ENCODE data around the gene INTS6L.
A peak's percentile ranks its signal among the peaks of the same experiment; 100 is the strongest.
"Not testable (repeated sequence)": the region's sequence is repeated elsewhere in the genome, so short reads cannot be mapped to it uniquely, and the experiment has no call there.

The INTS6L gene

DNA sequence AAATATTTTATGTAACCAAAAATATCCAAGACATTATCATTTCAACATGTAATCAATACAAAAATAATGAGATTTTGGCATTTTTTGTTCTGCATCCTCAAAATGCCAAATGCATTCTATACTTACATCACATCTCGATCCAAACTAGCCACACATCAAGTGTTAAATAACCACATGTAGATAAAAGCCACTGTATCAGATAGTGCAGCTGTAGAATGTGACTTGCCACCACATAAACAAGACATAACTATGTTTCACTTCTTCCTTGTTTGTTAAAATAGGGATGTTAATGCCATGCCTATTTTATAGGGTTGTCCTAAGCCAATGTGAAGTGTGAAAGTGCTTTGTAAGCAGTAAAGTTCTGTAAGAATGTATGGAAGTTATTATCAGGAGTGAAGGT is 20.9 kb downstream of the INTS6L start:
- Mint-ChIP-seq H3K27me3 (ENCODE audit: low read depth) (no peaks in the 10 kb centered on the region), H3K27ac (no peak overlapping the region), H3K9me3 (no peaks in the 10 kb centered on the region), H3K36me3 (ENCODE audit: low read depth) (peaks cover 3% of the 10 kb centered on the region), H3K4me3 (no peak overlapping the region), H3K4me1 (ENCODE audit: low read depth) (peaks cover 40% of the 10 kb centered on the region)

DNA sequence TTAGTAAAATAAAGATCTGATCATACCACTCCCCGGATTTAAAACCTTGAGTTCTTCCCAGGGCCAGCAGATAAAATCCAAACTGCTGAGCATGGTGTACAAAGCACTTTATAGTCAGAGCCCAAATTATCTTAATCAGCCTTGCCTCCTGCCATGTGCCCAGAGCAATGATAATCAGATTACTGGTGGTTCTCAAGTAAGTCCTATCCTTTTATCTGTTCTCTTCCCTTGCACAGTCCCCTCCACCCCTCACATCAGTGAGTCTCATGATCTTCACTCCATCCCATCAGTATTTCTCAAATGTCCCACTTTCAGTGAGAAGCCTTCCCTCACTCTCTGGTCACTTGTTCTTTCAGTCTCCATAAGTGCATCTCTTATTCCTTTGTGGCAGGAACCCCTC is 22.7 kb downstream of the INTS6L start:
- Mint-ChIP-seq H3K4me1 (ENCODE audit: low read depth) (peaks cover 29% of the 10 kb centered on the region), H3K27ac (no peak overlapping the region), H3K9me3 (no peaks in the 10 kb centered on the region)

DNA sequence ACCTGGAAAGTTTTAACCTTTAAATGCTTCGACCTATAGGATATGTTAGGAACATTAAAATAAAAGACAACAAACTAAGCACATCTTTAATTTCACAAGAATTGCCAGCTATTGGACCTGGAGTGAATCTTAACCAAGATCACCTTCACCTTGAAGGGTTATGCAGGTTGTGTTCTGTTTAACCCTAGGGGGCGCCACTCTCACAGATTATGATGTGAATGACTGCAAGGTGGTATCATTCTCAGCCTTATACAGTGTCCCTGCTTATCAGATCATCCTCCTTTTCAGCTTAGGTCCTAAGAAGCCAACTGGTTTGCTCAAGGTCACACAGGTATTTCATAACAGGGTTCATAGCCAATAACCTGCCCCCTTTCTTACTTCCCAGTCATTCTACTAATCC is 23.5 kb downstream of the INTS6L start:
- Mint-ChIP-seq H3K36me3 (ENCODE audit: low read depth) (no peaks in the 10 kb centered on the region), H3K27me3 (ENCODE audit: low read depth) (no peaks in the 10 kb centered on the region), H3K4me3 (no peak overlapping the region), H3K9me3 (no peaks in the 10 kb centered on the region), H3K27ac (no peak overlapping the region), H3K4me1 (ENCODE audit: low read depth) (peaks cover 24% of the 10 kb centered on the region)

More for the DNA sequence above, 22.7 kb downstream of the INTS6L start:
- H3K27me3 Mint-ChIP-seq (ENCODE audit: low read depth) = no peaks in the 10 kb centered on the region
- H3K4me3 Mint-ChIP-seq = no peak overlapping the region
- H3K36me3 Mint-ChIP-seq (ENCODE audit: low read depth) = peaks cover 1% of the 10 kb centered on the region

DNA sequence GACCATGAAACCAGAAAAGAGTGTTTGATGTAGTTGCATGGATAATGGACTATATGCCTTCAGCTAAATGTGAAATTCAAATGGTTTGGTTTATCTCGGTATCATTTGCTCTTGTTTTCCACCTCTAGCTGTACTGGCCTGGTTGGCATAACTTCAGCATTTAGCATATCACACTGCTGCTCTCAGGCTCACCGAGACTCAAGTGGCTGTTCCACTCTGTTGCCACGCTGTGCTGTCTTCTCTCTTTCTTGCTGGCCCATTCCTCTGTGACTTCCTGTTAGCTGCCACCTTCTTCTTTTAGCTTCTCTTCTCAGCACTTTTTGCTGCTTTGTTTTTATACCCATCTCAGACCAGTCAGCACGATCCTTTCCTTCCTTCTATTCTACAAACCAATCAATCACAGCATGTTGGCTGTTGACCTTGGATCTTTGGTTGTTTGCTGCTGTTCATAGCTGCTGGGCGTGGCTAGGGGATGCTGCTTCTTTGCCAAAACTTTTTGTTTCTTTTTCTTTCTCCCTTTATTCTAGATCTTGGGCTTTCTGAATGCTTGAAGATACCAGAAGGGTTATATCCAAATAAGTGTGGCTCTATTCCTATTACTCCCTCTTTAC is 24.0 kb downstream of the INTS6L start:
- Mint-ChIP-seq H3K4me1 (ENCODE audit: low read depth) (peaks cover 22% of the 10 kb centered on the region), H3K27ac (peak overlapping the region; percentile 50), H3K9me3 (no peaks in the 10 kb centered on the region), H3K27me3 (ENCODE audit: low read depth) (no peaks in the 10 kb centered on the region), H3K4me3 (peak overlapping the region; percentile 2), H3K36me3 (ENCODE audit: low read depth) (no peaks in the 10 kb centered on the region)

DNA sequence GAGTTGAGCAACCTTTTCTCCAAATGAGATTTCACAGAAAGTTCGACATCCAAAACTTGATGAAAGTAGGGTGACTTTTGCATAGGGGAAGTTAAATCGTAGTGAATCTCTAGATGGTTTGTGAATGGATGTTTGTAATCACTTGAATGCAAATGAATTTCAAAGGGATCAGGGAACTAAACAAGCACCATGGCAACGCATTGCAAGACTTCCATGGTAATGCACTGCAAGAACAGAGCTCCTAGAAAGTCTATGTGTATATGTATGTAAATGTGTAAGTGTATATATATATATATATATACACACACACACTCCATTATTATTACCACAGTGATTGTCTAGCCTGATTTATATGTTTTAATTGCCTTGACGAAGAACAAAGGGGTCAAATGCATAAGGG is 27.3 kb downstream of the INTS6L start:
- peaks cover 18% of the 10 kb centered on the region for H3K4me1 Mint-ChIP-seq (ENCODE audit: low read depth)
- H3K36me3 Mint-ChIP-seq (ENCODE audit: low read depth) = peaks cover 15% of the 10 kb centered on the region
- H3K27me3 Mint-ChIP-seq (ENCODE audit: low read depth) = no peaks in the 10 kb centered on the region
- no peak overlapping the region for H3K27ac Mint-ChIP-seq
- H3K4me3 Mint-ChIP-seq = no peak overlapping the region
- no peaks in the 10 kb centered on the region for H3K9me3 Mint-ChIP-seq

DNA sequence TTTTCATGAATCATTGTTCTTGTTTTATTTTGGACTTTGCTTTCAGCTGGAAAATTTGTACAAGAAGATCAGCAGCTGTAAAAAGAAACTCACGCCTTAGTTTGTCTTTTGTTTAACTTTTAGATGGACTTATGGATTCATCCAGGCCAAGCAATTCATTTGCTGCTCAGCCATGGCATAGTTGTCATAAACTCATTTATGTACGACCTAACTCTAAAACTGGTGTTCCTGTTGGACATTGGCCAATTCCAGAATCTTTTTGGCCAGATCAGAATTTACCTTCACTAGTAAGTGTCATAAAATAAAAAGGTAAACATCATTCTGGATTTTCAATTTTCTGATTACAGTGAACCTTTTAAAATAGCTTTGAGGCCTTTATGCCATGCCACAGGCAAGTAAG is 29.1 kb downstream of the INTS6L start:
- peaks cover 3% of the 10 kb centered on the region for H3K4me1 Mint-ChIP-seq (ENCODE audit: low read depth)
- no peak overlapping the region for H3K4me3 Mint-ChIP-seq
- H3K9me3 Mint-ChIP-seq = no peaks in the 10 kb centered on the region
- no peak overlapping the region for H3K27ac Mint-ChIP-seq
- H3K27me3 Mint-ChIP-seq (ENCODE audit: low read depth) = no peaks in the 10 kb centered on the region
- H3K36me3 Mint-ChIP-seq (ENCODE audit: low read depth) = peaks cover 20% of the 10 kb centered on the region

DNA sequence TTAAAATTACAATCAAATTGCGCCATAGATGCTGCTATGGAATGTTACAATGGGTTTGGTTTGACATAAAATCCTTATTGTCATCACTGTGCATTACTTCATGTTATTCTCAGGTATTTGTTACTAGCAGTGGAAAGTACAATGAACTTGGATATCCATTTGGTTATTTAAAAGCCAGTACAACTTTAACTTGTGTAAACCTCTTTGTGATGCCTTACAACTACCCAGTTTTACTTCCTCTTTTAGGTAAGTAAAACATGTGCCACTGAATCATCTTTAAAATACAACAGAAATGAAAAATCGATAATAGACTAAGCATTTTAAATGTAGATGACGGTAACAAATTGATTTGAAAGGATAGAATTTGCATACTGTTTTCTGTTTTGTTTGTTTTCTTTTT is 35.6 kb downstream of the INTS6L start:
- Mint-ChIP-seq H3K27ac (no peak overlapping the region), H3K9me3 (no peaks in the 10 kb centered on the region), H3K4me1 (ENCODE audit: low read depth) (no peaks in the 10 kb centered on the region), H3K4me3 (no peak overlapping the region), H3K27me3 (ENCODE audit: low read depth) (no peaks in the 10 kb centered on the region), H3K36me3 (ENCODE audit: low read depth) (peaks cover 28% of the 10 kb centered on the region)

DNA sequence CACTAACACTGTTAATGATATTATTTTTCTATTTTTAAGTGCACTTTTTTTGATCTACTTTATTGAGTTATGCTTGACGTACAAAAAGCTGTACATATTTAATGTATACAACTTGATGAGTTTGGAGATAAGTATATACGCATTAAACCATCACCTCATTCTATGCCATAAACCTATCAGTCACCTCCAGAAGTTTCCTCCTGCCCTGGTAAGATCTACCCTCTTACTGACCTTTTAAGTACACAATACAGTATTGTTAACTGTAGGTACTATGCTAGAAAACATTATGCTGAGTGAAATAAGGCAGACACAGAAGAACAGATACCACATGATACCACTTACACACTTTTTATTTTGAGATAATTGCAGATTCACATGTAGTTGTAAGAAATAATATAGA is 36.9 kb downstream of the INTS6L start:
- Mint-ChIP-seq H3K36me3 (ENCODE audit: low read depth) (peaks cover 20% of the 10 kb centered on the region), H3K27ac (no peak overlapping the region), H3K9me3 (peaks cover under 1% of the 10 kb centered on the region), H3K4me1 (ENCODE audit: low read depth) (no peaks in the 10 kb centered on the region), H3K4me3 (no peak overlapping the region), H3K27me3 (ENCODE audit: low read depth) (no peaks in the 10 kb centered on the region)

DNA sequence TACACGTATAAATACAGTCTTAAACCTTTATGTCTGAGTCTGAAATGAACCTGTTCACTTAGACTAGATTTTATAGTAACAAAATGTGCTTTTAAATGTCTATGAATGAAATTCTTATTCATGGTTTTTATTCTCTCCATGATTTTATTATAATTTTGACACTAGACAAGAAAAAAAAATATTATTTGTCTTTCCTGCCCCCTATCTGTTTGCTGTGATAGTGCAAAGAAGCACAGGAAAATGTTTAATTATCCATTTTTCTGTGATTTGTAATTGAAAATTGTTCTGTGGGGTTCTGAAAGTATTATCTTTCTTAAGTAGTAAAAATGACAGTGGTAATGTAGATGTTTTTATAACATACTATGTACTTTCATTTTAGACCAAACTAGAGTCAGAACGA is 52.0 kb downstream of the INTS6L start:
- H3K4me1 Mint-ChIP-seq (ENCODE audit: low read depth) = no peaks in the 10 kb centered on the region
- H3K36me3 Mint-ChIP-seq (ENCODE audit: low read depth) = peaks cover 24% of the 10 kb centered on the region
- H3K27me3 Mint-ChIP-seq (ENCODE audit: low read depth) = no peaks in the 10 kb centered on the region
- H3K9me3 Mint-ChIP-seq = no peaks in the 10 kb centered on the region
- H3K27ac Mint-ChIP-seq = no peak overlapping the region
- no peak overlapping the region for H3K4me3 Mint-ChIP-seq

DNA sequence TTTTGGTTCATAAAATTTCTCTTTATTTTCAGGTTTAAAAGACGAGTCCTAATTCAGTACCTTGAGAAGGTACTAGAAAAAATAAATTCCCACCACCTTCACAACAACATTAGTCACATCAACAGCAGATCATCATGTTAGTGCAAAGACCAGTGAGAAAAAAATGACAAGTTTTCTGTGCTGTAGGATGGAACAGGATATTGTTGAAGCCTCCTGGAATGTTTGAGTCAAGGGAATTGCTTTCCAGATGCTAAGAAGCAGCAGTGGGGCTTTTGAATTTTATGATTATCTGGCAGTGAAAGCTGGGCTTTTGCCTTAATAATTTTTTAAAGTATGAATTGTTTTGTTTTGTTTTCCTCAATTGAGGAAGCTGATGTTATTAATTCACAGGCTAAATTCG is 61.0 kb downstream of the INTS6L start:
- Mint-ChIP-seq H3K27me3 (ENCODE audit: low read depth) (no peaks in the 10 kb centered on the region), H3K4me3 (no peak overlapping the region), H3K36me3 (ENCODE audit: low read depth) (peaks cover 26% of the 10 kb centered on the region), H3K27ac (no peak overlapping the region), H3K9me3 (no peaks in the 10 kb centered on the region), H3K4me1 (ENCODE audit: low read depth) (peaks cover 3% of the 10 kb centered on the region)

DNA sequence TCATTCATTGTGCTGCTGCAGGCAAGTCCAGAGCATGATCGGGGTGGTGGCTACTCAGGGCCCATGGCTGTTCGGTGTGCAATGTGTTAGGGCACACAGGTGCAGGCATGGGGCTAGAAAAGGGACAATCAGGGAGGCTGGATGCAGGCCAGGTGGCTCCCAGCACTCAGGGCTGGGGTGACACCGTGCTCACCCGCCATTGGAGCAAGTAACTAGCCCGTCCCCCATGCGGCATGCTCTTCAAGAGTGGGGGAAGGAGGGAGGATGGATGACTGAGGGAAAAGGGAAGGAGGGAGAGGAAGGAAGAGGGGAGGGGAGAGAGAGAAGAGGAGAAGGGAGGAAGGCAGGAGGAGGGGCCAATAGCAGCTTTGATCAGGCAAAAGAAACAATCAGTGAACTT is 64.7 kb downstream of the INTS6L start:
- Mint-ChIP-seq H3K9me3 (no peaks in the 10 kb centered on the region), H3K4me1 (ENCODE audit: low read depth) (peaks cover 3% of the 10 kb centered on the region), H3K4me3 (no peak overlapping the region), H3K27ac (no peak overlapping the region), H3K27me3 (ENCODE audit: low read depth) (peaks cover 3% of the 10 kb centered on the region), H3K36me3 (ENCODE audit: low read depth) (peaks cover 8% of the 10 kb centered on the region)

DNA sequence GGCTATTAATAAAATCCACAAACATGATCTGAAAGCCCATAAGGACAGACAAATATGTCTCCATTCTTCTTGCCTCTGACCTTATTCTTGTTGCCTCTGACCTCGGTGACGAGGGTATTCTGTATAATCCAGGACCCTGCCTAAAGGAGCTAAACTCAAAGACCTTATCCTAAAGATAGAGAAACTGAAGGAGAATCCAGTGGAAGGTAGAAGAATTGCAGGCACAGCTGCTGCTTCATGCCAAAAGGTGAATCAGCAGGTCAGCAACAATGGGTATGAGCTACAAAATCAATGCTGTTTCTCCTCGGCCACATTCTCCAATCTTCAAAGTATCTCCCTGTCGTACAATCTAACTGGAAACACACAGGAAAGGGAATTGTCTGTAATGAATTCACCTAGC is 71.4 kb downstream of the INTS6L start:
- no peaks in the 10 kb centered on the region for H3K9me3 Mint-ChIP-seq

DNA sequence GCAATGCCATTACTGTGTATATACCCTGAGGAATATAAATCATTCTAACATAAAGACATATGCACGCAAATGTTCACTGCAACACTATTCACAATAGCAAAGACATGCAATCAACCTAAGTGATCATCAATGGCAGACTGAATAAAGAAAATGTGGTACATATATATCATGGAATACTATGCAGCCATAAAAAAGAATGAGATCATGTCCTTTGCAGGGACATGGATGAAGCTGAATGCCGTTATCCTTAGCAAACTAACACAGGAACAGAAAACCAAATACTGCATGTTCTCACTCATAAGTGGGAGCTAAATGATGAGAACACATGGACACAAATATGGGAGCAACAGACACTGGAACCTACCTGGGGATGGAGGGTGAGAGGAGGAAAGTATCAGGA is 73.6 kb downstream of the INTS6L start:
- peaks cover 21% of the 10 kb centered on the region for H3K27me3 Mint-ChIP-seq (ENCODE audit: low read depth)
- H3K4me3 Mint-ChIP-seq, H3K27ac Mint-ChIP-seq: not testable (repeated sequence)

More for the DNA sequence above, 71.4 kb downstream of the INTS6L start:
- Mint-ChIP-seq H3K36me3 (ENCODE audit: low read depth) (no peaks in the 10 kb centered on the region), H3K27ac (no peak overlapping the region), H3K27me3 (ENCODE audit: low read depth) (peaks cover 20% of the 10 kb centered on the region), H3K4me3 (no peak overlapping the region), H3K4me1 (ENCODE audit: low read depth) (peaks cover 4% of the 10 kb centered on the region)

DNA sequence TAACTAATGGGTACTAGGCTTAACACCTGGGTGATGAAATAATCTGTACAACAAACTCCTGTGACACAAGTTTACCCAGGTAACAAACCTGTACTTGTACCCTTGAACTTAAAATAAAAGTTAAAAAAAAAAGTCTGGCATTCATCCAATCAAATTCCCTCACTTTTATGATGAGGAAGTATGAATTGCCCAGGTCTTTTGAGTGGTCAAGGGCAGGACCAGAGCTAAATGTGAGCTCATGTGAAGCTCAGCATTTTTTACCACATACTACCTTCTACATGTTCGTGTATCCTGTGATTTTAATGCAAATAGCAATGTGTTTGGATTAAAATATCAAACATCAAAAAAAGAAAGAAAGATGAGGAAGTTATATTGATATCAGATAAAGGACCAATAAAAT is 74.0 kb downstream of the INTS6L start:
- H3K4me3 Mint-ChIP-seq; H3K4me1 Mint-ChIP-seq (ENCODE audit: low read depth); H3K9me3 Mint-ChIP-seq; H3K27ac Mint-ChIP-seq; H3K36me3 Mint-ChIP-seq (ENCODE audit: low read depth): not testable (repeated sequence)
- peaks cover 21% of the 10 kb centered on the region for H3K27me3 Mint-ChIP-seq (ENCODE audit: low read depth)

More for the DNA sequence above, 73.6 kb downstream of the INTS6L start:
- not testable (repeated sequence) for H3K9me3 Mint-ChIP-seq; H3K4me1 Mint-ChIP-seq (ENCODE audit: low read depth); H3K36me3 Mint-ChIP-seq (ENCODE audit: low read depth)

DNA sequence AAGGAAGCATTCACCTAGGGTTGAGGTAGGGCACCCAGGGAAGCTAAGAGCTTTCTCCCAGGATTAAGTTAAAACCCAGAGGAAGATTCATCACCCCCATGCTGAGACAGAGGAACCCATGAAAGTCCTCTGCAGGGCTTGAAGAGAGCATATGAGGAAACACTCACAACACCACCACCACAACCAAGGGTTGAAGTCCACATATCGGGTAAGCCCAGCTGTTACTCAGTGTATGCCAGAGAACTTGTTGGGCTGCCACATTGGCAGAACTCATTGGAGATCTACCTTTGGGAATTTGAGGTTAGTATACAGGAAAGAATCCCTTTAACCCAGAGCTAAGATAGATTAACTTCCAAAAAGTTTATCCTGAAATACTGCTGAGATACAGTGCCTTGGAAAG is 75.1 kb downstream of the INTS6L start:
- no peaks in the 10 kb centered on the region for H3K36me3 Mint-ChIP-seq (ENCODE audit: low read depth)
- H3K4me1 Mint-ChIP-seq (ENCODE audit: low read depth) = peaks cover 4% of the 10 kb centered on the region
- H3K27ac Mint-ChIP-seq = no peak overlapping the region
- peaks cover 15% of the 10 kb centered on the region for H3K27me3 Mint-ChIP-seq (ENCODE audit: low read depth)
- H3K9me3 Mint-ChIP-seq = no peaks in the 10 kb centered on the region
- H3K4me3 Mint-ChIP-seq = no peak overlapping the region

DNA sequence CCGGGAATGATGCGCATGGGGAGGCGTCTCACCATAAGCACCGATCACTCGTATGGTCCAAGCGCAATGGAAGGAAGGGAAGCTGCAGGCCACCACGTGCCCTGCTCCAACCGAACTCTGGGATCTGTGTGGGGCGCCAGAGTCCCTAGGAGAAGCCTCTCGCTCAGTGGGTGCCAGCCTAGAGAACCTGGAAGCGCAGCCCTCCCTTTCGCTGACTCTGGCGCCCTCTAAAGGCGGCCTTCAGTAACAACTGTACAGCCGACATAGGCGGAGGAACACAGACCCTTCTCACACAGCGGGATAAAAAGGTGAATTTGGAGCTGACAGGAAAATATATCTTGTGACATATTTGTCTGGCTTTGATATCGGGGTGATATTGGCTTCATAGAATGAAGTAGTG is 76.0 kb downstream of the INTS6L start:
- Mint-ChIP-seq H3K27me3 (ENCODE audit: low read depth) (peaks cover 14% of the 10 kb centered on the region), H3K27ac (no peak overlapping the region), H3K4me1 (ENCODE audit: low read depth) (peaks cover 4% of the 10 kb centered on the region), H3K36me3 (ENCODE audit: low read depth) (no peaks in the 10 kb centered on the region), H3K4me3 (no peak overlapping the region), H3K9me3 (no peaks in the 10 kb centered on the region)
